Neural crest cell (in vitro differentiated cells): Measurements from ENCODE around the gene ANKMY2. TPM values are rescaled to one million over a fixed set of nuclear protein-coding genes. Genes with fewer than 3 reads are reported as not detected.

ENCODE experiments used
- DNase-seq: peaks from one replicate; pipeline ENCODE4 v3.0.0; 2021; ENCODE audit warnings: low read depth, mixed read lengths, low spot score
- H3K27ac Mint-ChIP-seq: one replicate; pipeline ENCODE4 v1.8.0; 2021; ENCODE audit warnings: mild to moderate bottlenecking, mixed read lengths; ENCODE audit not compliant: unreplicated experiment
- H3K27me3 Mint-ChIP-seq: 2 replicates; pipeline ENCODE4 v1.8.0; 2021; ENCODE audit warnings: low read depth, mild to moderate bottlenecking, mixed read lengths
- H3K36me3 Mint-ChIP-seq: 2 replicates; pipeline ENCODE4 v1.8.0; 2021; ENCODE audit warnings: low read depth, mild to moderate bottlenecking, mixed read lengths
- H3K4me1 Mint-ChIP-seq: 2 replicates; pipeline ENCODE4 v1.8.0; 2021; ENCODE audit warnings: mixed read lengths
- H3K4me3 Mint-ChIP-seq: one replicate; pipeline ENCODE4 v1.8.0; 2021; ENCODE audit warnings: mild to moderate bottlenecking, mixed read lengths
- H3K9me3 Mint-ChIP-seq: 2 replicates; pipeline ENCODE4 v1.8.0; 2021; ENCODE audit warnings: mixed read lengths
- CTCF ChIP-seq: fragments of 200-600 bp; sonication (generic); conservative IDR thresholded peaks from 2 replicates; pipeline ENCODE4 v1.5.0; 2021; ENCODE audit warnings: antibody characterized with exemption, mild to moderate bottlenecking
- total RNA-seq: library from RNA; stranded (reverse); gene quantifications from 2 replicates; pipeline ENCODE4 v1.2.1, GENCODE V29; 2021

The ANKMY2 gene
- total RNA-seq, 1 donor from 2014 or later: 24.7 TPM

- H3K4me3 Mint-ChIP-seq: peak overlapping the region; percentile 79
Measured at GRCh38 chr7:16649196-16649595, 3.6 kb upstream of the ANKMY2 start.

GRCh38 chr7:16648551-16648950 is 3.0 kb upstream of the ANKMY2 start:
- Mint-ChIP-seq H3K36me3 (no peaks in the 10 kb centered on the region), H3K4me1 (peaks cover 57% of the 10 kb centered on the region), H3K27ac (peak overlapping the region; percentile 3), H3K4me3 (peak overlapping the region; percentile 79), H3K9me3 (no peaks in the 10 kb centered on the region), H3K27me3 (no peaks in the 10 kb centered on the region)
- DNase-seq: no peak
- TF ChIP-seq CTCF: no peak

More at GRCh38 chr7:16649196-16649595, 3.6 kb upstream of the ANKMY2 start:
- Mint-ChIP-seq H3K9me3 (no peaks in the 10 kb centered on the region), H3K27ac (no peak overlapping the region), H3K4me1 (peaks cover 51% of the 10 kb centered on the region), H3K36me3 (no peaks in the 10 kb centered on the region), H3K27me3 (no peaks in the 10 kb centered on the region)
- DNase-seq: no peak
- no peak for TF ChIP-seq CTCF

- H3K27ac Mint-ChIP-seq: no peak overlapping the region
- peaks cover 57% of the 10 kb centered on the region for H3K4me1 Mint-ChIP-seq
- TF ChIP-seq CTCF: no peak
- no peaks in the 10 kb centered on the region for H3K9me3 Mint-ChIP-seq
- DNase-seq: no peak
- H3K4me3 Mint-ChIP-seq: peak overlapping the region; percentile 92
- H3K27me3 Mint-ChIP-seq: no peaks in the 10 kb centered on the region
- H3K36me3 Mint-ChIP-seq: no peaks in the 10 kb centered on the region
Measured at GRCh38 chr7:16647435-16647960, 1.9 kb upstream of the ANKMY2 start.

- Mint-ChIP-seq H3K27me3 (no peaks in the 10 kb centered on the region), H3K36me3 (no peaks in the 10 kb centered on the region), H3K4me1 (peaks cover 55% of the 10 kb centered on the region), H3K27ac (no peak overlapping the region), H3K9me3 (no peaks in the 10 kb centered on the region), H3K4me3 (peak overlapping the region; percentile 99)
- TF ChIP-seq CTCF: no peak
- DNase-seq: no peak
Measured at GRCh38 chr7:16646472-16647072, 1.0 kb upstream of the ANKMY2 start.

GRCh38 chr7:16644636-16645592 is 640 bp downstream of the ANKMY2 start:
- Mint-ChIP-seq H3K27me3 (no peaks in the 10 kb centered on the region), H3K9me3 (no peaks in the 10 kb centered on the region), H3K4me3 (peak overlapping the region; percentile 99), H3K27ac (peak overlapping the region; percentile 100), H3K36me3 (no peaks in the 10 kb centered on the region), H3K4me1 (peaks cover 50% of the 10 kb centered on the region)
- DNase-seq: peak; percentile 14
- no peak for TF ChIP-seq CTCF
